Measurements from ENCODE around the gene POGZ.
"Not testable (repeated sequence)": the region's sequence is repeated elsewhere in the genome, so short reads cannot be mapped to it uniquely, and the experiment has no call there.

Gene POGZ

DNA sequence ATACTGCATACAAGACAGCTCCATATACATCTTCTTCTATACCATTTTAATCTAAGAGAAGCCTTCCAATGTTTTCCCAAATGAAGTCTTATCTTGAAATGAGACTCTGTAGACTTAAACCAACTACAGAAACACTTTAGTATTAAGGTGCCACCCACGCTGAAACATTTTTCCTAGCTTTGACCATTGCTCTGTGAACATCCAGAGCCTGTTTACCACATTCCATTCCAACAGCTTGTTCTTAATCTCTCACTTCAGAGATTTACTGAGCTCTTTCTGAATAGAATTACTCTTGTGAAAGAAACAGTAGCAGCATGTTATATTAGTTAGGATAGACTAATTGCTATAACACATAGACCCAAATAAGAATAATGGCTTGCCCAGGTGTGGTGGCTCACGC, 19.6 kb upstream of the POGZ start:
- in situ Hi-C loops (cut with MboI; ENCODE audit: low sequenced_read_pairs), result no loop called here

DNA sequence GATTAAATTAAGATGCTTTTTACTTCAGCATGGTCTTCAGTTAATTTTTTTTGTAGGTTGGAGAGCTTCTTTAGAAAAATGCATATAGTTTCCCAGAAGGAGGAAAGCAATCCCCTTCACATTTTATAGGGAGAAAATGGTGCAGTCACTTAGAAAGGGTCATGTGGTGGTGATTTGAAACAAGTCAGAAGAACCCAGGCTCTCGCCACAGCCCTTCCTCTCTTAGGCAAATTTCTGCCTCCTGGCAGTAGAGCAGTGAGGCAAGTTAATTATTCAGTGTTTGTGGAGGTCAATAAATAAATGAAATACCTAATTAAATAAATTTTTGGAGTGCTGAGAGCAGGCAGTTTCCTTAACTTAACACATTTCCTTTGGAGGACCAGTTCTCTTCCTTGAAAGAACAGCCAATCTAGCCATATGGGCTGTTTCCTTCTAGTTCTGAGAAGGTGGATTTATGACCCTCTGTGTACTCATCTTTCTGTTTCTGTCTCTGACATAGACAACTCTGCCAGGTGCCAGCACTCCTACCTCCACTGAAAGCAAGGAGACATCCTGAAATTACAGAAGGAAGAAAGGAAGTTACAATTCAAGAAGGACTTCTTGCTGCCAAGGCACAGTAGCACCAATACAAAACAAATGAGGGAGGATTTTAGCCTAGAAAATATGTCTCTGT, 19.0 kb upstream of the POGZ start:
- in situ Hi-C loops (cut with MboI; ENCODE audit: low sequenced_read_pairs), result no loop called here

- in situ Hi-C loops (cut with MboI; ENCODE audit: low sequenced_read_pairs), result no loop called here
Observed at GRCh38 chr1:151477066-151477465, 17.8 kb upstream of the POGZ start.

- in situ Hi-C loops (cut with MboI; ENCODE audit: low sequenced_read_pairs), result no loop called here
Observed at GRCh38 chr1:151476083-151476482, 16.8 kb upstream of the POGZ start.

GRCh38 chr1:151475175-151475574, 15.9 kb upstream of the POGZ start:
- in situ Hi-C loops (cut with MboI; ENCODE audit: low sequenced_read_pairs), result no loop called here

DNA sequence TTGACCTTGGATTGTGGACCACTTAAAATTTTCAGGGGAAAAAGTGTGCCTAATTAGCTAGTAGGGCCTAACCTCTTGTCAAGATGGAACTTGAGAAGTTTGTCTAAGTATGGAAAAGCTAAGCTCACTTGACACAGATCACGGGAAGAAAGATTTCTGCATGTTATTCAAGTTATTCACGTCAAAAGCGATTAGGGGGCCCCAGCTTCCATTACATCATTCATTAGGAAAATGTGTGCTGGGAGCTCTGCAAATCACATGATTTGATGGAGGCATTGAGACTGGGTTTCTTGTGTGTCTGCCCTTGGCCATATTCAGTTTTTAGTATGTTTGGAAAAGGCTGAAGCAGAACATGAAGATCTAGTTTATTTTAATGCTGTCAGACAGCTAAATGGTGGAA, 15.5 kb upstream of the POGZ start:
- in situ Hi-C loops (cut with MboI; ENCODE audit: low sequenced_read_pairs), result no loop called here

- in situ Hi-C loops (cut with MboI; ENCODE audit: low sequenced_read_pairs), result no loop called here
Observed at GRCh38 chr1:151472856-151473731, 13.8 kb upstream of the POGZ start.

DNA sequence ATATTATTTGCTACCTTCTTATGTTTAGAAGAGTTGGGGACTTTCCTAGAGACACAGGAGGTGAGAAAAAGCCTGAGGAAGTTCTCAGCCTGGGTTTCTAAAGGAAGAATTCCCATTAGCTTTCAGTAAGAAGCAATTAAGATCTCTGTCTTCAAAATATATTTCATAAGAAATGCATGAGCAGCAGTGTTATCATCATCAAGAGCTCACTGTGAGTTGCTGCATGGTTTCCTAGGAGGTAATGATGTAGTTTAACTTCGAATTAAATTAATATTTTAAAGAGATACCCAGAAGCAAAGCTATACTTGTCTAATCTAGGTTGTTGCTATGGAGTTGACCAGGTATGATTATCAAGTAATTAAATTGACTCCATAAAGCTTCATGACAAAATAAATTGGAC, 5.7 kb upstream of the POGZ start:
- in situ Hi-C loops (cut with MboI; ENCODE audit: low sequenced_read_pairs), result no loop called here

DNA sequence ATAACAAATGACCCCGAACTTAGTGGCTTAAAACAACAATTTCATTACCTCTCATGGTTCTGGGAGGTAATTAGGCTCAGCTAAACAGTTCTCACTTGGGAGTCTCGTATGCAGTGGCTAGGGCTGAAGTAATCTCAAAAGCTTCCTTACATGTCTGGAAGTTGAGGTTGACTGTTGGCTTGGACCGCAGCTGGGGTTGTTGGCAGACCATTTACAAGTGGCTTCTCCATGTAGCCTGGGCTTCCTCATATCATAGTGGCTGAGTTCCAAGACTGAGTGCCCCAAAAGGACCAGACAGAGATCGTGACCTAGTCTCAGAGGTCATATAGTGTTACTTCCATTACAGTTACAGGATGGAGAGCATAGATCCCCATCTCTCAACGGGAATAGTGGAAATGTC, 2.4 kb upstream of the POGZ start:
- in situ Hi-C loops (cut with MboI; ENCODE audit: low sequenced_read_pairs), result no loop called here

DNA sequence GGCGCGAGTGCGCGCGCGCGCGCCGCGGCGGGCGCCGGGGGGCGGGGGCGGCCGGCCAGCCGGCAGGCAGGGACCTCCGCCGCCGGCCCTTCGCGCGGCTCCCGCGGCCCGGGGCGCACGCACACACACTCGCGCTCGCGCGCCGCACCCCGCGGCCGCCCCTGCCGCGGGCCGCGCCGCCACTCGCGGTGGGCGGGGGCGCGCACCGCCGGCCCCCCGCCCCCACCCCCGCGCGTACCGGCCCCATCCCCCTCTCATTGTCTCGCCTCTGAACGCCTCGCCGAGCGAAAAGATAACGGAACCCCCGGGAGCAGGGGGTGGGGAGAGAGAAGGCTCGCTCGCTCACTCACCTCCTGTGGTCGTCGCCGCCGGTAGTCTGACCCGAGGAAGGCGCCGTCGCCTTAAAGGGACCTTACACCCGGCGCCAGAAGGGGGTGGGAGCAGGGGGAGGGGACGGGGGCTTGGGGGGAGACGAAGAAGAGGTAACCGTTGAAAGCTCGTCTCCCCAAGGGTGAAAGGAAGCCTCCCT, 428 bp downstream of the POGZ start:
- in situ Hi-C loops (cut with MboI; ENCODE audit: low sequenced_read_pairs), result no loop called here

DNA sequence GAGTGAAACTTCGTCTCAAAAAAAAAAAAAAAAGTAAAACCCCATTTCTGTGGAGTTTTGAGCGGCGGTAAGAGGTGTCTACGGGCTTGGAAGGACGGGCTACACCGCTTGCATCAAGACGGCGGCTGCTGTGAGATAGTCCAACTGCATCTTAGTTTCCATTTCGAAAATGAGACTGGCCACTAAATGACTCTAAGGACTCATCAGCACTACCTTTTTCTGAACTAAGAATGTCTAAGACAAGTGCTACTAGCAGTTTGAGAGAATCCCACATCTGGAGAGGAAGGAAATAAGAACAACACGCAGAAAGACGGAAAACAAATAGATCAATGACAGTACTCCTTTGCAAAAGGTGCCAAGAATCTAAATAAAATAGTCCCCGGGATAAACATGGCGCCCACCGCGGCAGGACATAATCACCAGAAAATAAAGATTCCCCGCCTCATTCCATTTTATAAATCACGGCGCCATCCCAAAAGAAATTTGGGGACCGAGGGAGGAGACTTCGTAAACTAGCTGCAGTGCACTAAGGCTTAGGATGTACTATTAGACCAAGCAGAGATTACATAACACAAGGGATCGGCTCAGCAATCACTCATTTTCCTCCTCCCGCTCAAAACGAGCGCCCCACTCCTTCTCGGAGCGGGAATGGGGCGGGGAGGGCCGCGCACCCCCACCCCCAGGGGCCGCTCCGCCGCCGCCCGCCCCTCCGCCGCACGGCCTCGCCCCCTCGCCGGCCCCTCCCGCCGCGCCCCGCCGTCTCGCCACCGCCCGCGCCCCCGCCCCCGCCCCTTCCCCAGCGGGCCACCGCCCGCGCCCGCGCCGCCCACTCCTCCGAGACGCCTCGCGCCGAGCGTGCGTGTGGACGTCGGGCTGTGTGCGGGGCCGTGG, 1.1 kb downstream of the POGZ start:
- in situ Hi-C loops (cut with MboI; ENCODE audit: low sequenced_read_pairs), result no loop called here

GRCh38 chr1:151455966-151456365, 3.3 kb downstream of the POGZ start:
- in situ Hi-C loops (cut with MboI; ENCODE audit: low sequenced_read_pairs), result no loop called here

DNA sequence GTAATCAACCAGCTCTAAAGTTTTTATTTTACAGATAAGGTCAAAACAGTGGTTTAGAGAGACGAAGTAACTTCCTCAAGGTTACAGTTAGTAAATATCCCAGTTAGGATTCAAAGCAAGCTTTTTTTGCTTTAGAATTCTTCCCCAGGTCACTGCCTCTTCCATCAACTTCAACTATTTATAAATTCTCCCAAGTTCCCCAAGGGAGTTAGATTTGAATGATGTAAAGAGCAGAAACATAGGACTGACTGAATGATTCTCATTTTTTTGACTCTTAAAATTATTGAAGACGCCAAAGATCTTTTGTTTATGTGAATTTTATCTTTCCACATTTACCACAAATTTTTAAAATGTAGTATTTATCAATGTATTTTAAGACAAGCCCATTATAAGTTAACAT, 4.1 kb downstream of the POGZ start:
- in situ Hi-C loops (cut with MboI; ENCODE audit: low sequenced_read_pairs), result no loop called here

GRCh38 chr1:151447696-151448095, 11.6 kb downstream of the POGZ start:
- in situ Hi-C loops (cut with MboI; ENCODE audit: low sequenced_read_pairs), result no loop called here

- in situ Hi-C loops (cut with MboI; ENCODE audit: low sequenced_read_pairs), result no loop called here
Observed at GRCh38 chr1:151444783-151445177, 14.5 kb downstream of the POGZ start.

DNA sequence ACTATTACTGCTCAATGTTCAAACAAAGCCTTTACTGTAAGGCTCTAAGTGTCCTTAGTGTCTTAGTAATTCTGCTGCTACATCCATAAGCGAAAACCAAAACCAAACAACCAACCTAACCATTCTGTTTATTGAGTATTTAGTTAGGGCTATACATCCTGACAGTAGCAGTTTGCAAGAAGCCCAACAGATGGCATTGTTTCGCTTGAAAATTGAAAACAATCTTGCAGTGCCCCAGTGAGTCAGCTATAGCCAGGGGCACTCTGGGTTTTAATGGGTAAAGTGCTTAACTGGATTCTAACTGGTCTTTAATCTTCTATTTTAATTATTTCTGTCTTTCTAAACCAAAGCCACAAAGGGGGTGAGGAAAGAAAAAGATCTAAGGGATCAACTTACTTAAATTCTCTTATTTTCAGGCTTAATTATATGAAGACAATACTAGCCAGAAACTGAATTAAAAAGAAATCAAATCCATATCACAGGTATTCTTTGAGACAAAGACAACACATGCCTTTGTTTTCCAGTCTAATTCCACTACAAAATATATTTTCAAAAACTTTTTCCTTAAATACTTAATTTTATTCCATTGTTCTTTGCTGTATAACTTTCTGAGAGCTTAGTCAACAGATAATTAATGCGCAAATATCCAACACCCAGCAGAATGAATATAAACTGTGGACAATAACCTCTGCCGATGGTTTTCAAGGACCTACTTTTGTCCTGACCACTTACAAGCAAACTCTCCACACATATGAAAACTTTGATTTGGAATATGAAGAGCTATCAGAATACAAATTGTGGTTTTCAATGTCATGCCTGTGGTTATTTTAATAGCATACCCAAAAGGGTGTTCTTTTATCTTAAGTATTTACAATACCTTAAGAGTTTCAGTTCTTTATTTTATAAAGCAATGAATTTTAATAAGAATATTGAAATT, 15.2 kb downstream of the POGZ start:
- in situ Hi-C loops (cut with MboI; ENCODE audit: low sequenced_read_pairs), result no loop called here

- in situ Hi-C loops (cut with MboI; ENCODE audit: low sequenced_read_pairs), result not testable (repeated sequence)
Observed at GRCh38 chr1:151437396-151437795, 21.9 kb downstream of the POGZ start.

DNA sequence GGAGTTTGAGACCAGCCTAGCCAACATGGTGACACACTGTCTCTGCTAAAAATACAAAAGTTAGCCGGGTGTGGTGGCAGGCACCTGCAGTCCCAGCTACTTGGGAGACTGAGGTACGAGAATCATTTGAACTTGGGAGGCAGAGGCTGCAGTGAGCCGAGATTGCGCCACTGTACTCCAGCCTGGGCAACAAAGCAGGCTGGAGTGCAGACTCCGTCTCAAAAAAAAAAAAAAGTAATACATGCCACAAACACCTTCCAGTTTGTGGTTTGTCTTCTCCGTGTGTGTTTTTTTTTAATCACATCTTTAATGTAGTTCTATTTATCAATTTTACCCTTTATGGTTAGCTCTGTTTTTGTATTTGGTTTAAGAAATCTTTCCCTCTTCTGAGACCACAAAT, 22.3 kb downstream of the POGZ start:
- in situ Hi-C loops (cut with MboI; ENCODE audit: low sequenced_read_pairs), result no loop called here

- in situ Hi-C loops (cut with MboI; ENCODE audit: low sequenced_read_pairs), result no loop called here
Observed at GRCh38 chr1:151435174-151435573, 24.1 kb downstream of the POGZ start.

GRCh38 chr1:151433827-151434226, 25.5 kb downstream of the POGZ start:
- in situ Hi-C loops (cut with MboI; ENCODE audit: low sequenced_read_pairs), result not testable (repeated sequence)
